Right hindlimb (tissue), 1 donor: Measurements from ENCODE around the gene FBLN5.
"Not testable (repeated sequence)": the region's sequence is repeated elsewhere in the genome, so short reads cannot be mapped to it uniquely, and the experiment has no call there.

Experiments used
- DNase-seq: peaks from one replicate; pipeline ENCODE4 v3.0.0-alpha.2; 2018

Gene FBLN5

DNA sequence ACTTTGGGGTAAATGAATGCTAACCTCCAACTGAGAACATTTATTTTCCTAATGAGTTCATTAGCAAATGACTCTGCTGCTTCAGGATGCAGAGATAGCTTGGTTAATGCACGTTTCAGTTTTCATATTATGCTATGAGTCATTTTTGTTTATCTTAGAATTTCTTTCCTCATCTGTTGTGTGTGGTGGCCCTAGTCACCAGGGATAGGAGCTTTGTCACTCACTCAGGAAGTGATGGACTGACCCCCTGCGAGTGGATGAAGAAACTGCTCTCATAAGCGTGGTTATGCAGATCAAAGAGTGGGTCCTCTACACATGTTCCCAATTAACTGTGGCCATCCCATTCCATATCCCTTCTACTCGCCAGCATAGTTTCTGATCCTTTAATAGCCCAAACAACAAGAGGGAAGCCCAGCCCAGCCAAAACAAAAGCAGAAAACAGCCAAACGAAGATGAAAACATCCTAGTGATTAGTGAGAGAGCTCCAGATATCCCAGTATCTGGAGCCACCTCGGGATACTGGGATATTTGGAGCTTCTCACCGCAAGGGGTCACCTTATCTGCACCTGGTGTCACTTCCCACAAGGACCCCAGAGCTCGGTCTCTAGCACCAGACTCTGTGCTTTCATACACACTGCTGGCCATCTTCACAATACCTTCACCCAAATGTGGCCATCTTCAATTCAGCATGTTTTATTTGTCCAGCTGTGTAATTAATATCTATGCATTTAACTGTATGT is 88.8 kb downstream of the FBLN5 start:
- no peak for DNase-seq

DNA sequence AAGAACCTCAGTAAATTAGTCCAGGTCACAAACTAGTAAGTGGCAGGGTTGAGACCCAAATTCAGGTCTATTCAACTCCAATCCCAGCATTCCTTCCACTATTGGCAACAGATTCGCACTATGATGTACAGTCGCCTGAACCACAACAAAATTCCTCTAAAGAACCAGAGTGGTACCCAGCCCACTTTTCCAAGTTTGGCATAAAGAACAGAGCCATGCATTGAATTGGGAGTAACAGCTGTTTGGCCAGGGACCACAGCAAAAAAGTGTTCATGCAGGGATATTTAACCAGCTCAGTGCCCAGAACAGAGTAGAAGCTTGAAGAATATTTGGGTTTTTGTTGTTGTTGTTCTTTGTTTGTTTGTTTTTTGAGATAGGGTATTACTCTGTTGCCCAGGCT is 89.9 kb downstream of the FBLN5 start:
- DNase-seq: peak; percentile 57

DNA sequence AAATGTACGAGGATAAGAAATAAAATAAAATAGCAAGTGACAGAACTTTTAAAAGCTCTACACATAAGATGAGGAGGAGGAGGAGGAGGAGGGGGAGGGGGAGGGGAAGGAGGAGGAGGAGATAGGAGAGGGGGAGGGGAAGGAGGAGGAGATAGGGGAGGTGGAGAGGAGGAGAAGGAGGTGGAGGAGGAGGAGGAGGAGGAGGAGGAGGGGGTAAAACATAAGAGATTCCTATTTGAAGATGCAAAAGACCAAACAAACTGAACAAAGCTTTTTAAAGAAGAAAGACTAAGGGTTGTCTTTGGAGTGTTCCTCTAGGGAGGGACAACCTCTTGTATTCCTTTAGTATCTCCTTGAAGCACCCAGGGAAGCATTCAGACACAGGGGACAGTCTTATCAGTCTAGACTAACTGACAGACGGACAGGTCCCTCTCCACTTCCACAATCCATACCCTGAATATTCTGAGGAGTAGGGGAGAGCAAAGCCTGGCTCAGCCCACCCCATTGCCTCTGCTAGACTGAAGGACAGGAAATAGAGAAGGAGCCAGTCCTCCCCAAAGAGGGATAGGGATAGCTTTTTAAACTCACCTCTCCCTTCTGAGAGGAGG is 93.1 kb downstream of the FBLN5 start:
- no peak for DNase-seq

DNA sequence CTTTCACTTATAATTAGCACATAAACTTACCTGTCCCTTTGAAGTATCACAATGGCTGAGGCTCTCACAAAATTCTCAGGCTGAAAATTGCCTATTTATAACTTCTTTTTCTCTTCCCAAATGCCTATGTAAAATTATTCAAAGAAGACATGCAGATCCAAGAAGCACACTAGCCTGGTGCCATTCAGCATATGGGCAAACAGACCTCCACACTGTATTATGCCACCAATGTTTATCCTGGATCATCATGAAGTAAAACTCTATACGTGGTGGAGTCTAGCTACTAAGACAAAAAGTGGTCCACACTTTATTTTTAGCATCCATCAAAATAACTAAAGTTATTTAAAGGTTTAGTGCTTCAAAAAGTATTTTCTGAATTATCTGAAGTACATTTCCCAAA is 95.9 kb downstream of the FBLN5 start:
- no peak for DNase-seq

DNA sequence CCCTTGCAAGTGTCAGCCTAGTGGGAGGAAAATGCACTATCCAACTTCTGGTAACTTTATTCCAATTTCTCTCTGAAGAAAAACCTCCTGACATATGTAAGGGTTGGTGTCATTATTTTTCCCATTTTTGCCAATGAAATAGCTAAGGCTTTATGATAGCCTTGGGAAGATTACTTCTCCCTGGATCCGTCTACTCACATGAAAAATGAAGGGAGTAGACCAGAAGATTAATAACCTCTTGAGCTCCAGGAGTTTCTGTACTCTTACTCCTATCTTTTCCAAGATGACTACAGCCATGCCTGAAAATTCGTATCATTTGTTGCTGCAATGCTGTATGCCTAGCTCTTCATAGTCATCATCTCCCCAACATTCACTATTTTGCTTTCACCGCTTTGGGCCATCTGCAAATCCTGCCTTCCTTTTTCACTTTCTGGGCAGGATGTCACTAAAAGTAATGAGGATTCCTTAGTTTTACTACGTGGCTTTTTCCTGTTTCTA is 98.9 kb downstream of the FBLN5 start:
- DNase-seq: no peak

DNA sequence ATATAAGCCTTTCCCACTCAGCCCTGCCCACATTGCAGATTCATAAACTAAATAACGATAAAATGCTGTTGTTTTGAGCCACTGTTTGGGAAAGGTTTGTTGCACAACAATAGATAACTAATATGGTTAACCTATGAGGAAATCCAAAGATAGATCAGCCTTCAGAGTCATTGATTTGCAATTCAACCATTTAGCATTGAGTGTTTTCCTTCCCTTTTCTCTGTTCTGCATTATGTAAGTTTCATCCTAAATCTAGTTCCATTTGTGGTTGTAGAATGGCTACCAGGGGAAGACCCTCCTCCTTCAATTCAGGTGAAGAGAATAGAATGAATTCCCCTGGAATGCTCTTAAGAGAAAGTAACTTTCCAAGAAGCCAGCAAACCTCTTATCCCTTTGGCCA is 99.8 kb downstream of the FBLN5 start:
- no peak for DNase-seq

DNA sequence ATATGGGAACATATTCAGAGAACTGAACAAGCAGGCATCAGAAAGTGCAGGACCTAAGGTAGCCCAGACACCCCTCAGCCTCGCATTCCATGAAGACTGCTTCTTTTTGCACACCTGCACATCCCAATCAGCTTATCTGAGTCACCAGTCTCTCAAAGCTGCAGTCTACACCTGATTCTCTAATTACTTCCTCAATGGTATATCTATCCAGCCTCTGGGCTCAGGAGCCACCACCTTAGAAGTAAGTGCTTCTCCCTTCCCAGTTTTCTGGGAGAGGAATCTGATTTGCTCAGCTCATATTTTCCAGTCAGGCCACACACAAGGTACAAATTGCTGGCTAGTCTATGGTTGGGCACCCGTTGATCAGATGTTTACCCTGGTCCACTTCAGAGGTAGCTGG is 101.8 kb downstream of the FBLN5 start:
- no peak for DNase-seq

DNA sequence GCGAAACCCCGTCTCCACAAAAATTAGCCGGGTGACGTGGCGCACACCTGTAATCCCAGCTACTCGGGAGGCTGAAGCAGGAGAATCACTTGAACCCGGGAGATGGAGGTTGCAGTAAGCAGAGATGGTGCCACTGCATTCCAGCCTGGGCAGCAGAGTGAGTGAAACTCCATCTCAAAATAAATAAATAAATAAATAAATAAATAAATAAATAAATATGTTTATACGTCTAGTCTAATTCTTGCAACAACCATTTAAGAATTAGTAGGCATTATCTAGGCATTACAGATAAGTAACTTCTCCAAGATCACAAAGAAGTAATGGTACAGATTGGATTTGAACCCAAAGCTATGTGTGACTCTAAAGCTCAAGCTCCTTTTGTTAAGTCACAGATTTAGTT is 102.4 kb downstream of the FBLN5 start:
- DNase-seq: not testable (repeated sequence)

DNA sequence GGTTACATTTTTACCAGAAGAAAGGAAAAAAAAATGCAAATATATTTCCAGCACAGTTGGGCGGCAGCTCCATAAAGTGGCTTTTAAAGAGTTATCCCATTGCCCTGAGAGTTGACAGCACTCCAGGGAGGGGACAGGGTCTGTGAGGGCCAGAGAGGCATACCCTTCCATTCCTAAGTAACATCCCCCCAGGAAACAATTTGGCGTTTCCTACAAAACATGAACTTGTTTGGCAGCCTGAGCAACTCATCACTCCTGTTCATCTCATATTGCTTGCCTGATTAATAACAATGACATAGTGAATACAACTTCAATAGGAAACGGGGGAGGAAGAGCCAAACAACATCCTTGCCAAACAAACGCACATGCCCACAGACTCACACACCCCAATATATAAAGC is 103.5 kb downstream of the FBLN5 start:
- no peak for DNase-seq

DNA sequence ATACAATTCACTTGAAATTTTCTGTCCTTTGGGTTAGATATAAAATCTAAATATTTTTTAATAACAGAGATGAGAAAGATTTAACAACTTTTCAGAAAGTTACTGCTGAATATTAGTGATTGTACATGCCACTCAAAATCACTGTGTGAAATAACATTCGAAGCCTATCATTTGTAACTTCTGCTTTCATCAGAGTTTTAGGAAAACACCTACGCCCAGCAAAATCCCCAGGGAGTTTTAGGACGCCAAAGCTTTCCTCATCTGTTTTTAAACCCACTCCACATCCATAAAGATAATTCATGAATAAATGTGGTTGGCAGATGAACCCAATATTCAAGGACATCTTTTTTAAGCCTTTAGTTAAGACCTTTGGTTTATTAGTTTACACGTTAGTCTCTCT is 104.1 kb downstream of the FBLN5 start:
- DNase-seq: no peak

DNA sequence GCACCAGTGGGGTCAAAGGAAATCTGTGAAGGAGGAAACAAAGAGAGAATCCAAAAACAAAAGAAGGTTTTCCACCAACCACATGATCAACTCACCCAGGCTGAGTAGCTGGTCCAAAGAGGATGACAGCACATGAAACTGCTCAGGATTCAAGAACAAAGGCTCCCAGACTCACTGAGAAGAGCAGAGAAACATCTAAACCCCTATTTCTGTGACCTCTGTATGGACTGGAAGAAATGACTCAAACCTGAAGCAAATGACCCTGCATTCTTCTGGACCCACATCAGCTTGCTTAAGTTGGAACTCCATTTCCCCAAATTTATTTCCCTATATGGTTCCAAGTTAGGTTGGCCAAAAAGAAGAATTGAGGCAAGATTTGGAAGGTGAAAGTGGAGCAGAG is 106.4 kb downstream of the FBLN5 start:
- DNase-seq: no peak

DNA sequence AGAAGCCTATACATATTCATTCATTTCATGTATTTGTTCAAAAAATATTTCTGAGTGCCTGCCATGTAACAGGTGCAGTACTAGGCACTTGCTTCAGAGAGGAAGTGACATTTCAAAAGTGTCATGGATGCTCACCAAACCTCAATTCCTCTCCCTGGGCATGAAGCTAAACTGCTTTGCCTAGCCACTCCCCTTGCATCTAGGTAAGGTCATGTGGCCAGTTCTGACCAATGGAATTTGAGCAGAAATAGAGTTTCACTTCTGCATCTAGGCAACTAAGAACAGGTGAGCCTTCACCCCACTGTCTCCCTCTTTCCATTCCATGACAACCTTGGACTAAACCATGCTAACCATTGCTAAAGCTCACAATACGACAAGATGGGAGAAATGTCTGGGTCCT is 107.7 kb downstream of the FBLN5 start:
- no peak for DNase-seq

DNA sequence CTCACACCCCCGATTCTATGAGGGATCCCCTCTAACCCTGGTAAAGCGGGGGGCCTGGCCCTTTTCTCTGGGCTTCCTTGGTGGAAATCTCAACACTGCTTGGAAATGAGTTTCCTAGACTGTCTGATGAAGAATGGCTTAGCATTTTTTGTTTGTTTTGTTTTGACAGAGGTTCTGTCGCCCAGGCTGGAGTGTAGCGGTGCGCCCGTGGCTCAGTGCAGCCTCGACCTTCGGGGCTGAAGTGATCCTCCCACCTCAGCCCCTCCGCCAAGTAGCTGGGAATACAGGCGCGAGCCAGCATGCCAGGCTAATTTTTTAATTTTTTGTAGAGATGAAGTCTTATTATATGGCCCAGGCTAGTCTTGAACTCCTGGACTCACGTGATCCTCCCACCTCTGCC is 110.4 kb downstream of the FBLN5 start:
- no peak for DNase-seq

DNA sequence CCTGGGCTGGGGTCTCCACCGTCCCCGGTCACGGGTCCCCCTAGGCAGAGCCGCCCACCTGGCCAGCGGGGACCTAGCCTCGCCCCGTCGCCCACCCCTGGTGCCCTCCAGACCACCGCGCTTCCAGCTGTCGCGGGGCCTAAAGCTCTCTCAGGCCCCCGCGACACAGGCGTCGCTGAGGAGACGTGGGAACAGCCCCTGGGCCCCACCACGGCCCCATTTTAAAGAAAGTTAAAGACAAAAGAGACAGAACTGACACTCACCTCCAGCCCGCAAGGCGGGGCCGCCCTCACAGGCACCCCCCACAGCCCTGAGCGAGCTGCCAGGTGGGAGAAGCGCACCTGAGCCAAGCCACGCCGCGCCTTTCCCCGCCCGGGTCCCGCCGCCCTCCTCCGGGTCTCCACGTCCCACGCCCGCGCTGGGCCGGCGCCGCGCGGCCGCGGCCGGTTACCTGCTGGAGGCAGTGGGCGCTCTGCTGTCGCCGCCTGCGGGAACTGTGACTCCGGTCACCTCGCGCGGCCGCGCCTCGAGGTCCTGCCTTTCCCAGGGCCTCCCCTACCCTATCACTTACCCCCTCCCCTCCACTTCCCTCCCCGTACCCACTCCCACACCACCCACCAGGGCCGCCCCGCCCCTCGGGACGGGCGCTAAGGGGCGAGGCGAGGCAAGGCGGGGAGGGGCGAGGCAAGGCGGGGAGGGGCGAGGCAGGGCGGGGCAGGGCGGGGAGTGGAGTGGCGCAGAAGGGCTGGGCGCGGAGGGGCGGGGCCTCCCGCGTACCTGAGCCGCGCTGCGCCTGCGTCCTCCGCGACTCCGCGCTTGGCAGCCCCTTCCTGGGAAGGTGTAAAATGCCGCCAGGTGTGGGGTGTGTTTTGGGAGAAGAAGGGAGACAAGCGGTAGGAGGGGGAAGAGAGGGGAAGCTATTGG is 111.3 kb downstream of the FBLN5 start:
- no peak for DNase-seq

DNA sequence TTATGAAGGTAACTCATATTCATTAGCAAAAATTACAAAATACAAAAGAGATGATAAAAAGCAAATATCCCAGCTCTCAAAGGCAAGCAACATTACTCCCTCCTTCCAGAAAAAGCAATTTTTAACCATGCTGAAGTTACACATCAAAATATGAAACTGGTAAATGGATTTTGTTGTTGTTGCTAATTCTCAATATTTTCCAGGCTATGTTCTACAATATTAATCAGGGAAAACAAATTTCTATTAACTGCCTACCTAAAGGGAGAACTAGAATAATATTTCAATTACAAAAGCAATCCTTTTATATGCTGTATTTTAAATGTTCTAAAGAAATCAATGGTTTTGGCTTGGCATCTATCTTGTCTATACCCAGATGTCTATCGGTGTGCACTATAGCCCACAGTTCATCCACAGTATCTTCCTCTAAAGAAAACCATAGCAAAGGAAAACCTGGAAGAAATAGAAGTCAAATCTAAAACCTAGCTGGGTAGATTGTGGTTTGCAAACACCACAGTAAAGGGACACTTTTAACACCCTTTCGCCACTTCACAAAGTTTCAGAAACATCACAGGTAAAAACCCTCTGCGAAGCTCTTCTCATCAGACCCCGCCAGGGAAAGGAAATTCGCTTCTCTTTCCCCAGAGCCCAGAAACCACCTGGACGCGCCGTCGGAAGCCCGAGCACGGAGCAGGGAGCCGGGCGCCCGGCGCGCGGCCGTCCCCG is 112.1 kb downstream of the FBLN5 start:
- DNase-seq: no peak

DNA sequence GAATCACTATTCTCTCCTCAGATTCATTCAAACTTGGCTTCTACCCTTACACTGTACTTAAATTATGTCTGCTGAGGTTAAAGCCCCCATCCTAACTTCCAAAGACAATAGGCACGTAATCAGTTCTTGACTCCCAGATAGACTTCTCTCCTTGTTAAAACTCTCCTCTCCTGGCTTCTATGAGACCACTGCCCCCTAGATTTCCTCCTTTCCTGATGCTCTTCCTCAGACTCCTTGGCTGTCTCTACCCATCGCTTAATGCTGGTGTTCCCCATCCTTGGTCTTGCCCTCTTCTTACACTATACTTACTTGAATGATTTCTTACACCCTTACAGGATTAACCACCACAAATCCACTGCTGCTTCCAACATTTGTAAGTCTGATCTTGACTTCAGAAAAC is 112.9 kb downstream of the FBLN5 start:
- DNase-seq: no peak

DNA sequence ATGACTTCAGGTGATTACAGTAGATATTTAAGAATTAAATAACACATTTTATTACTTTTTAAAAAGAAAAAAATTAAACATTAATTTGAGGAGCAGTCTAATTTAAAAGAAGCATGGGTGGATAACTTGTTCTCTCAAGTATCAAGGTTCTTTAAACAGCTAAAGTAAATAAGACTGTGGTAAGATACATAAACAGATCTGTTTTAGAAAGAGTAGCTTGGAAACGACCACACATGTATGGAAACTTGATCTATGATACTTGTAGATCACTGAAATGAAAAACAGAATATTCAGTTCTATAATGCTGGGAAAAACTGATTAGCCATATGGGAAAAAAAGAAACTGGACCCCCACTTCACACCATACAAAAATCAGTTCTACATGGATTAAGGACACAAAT is 116.2 kb downstream of the FBLN5 start:
- DNase-seq: no peak

DNA sequence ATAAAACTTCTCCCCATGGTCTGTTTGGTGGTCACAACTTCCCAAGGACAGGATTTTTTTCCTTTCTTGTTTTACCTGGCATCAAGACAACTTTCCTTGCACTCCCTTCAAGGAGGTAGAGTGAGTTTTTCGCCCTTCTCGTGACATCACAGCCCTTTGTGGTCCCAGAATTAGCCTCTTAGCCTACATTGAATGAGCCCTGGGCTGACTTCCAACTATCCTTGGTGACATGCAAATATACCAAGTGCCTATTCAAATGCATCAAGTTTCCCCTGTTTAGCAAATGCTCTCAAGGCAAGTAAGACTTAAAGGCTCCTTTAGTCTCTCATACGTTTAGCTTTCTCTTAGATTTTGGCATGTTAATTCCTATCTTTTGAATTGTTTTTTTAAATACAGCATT is 116.7 kb downstream of the FBLN5 start:
- DNase-seq: no peak

DNA sequence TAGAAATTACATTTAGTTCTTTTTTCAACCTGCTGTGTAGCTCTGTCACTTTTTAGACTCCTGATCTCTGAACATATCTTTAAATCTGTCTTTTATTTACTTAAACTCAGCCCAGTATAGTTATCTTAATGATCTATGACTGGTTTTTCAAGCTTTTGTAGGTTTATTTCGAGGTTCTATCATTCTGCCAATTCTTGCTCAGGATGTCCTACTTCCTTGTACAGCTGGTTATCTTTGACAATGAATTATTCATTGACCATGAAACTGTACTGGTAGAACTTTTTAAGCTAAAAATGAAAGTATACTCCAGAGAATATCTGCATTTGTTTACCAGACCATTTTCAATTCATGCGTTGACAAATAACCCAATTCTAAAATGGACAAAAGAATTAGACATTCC is 118.0 kb downstream of the FBLN5 start:
- DNase-seq: no peak

DNA sequence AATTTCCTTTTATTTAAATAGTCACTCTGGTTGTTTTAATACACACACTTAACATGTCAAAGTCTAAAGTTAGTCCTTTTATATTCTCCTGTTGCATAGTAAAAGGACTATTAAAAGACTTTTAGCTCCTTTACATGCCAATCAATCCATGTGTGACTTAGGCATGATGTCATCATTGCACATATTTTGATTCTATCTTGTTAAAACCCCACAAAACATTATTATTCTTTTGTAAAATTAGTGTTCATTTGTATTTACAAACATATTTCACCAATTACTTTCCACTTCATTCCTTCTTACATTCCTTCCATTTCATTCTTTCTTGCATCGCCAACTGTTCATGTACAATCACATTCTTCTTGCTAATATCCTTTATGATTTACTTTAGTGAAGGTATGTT is 119.7 kb downstream of the FBLN5 start:
- no peak for DNase-seq
